Left ventricle myocardium inferior (tissue), 1 donor: ENCODE results near the gene IL1RN. TPM values are rescaled to one million over a fixed set of nuclear protein-coding genes. Genes with fewer than 3 reads are reported as not detected.

Source experiments
- DNase-seq: peaks from one replicate; pipeline ENCODE4 v3.0.0-alpha.2; 2020
- H3K27ac ChIP-seq: fragments of 200-600 bp; replicated peaks from 2 replicates; pipeline ENCODE4 v1.8.0; 2021
- H3K27me3 ChIP-seq: fragments of 200-600 bp; 2 replicates; pipeline ENCODE4 v1.8.0; 2021; ENCODE audit warnings: low read depth
- H3K36me3 ChIP-seq: fragments of 200-600 bp; 2 replicates; pipeline ENCODE4 v1.8.0; 2021
- H3K4me1 ChIP-seq: fragments of 200-600 bp; 2 replicates; pipeline ENCODE4 v1.8.0; 2021
- H3K4me3 ChIP-seq: fragments of 200-600 bp; 2 replicates; pipeline ENCODE4 v1.8.0; 2021; ENCODE audit warnings: mild to moderate bottlenecking, moderate library complexity
- H3K9me3 ChIP-seq: fragments of 200-600 bp; replicated peaks from 2 replicates; pipeline ENCODE4 v1.8.0; 2021
- intact Hi-C: fragments of 100-400 bp; cut with micrococcal nuclease; formaldehyde crosslinking; loops from one replicate; pipeline ENCODE4 v1.11.0; 2022
- total RNA-seq: library from RNA; stranded (reverse); fragmentation: NEBNext Ultra II Directional; extraction: Animal tissue kit (Norgen Biotek cat#: 25700); gene quantifications from one replicate; pipeline ENCODE4 v1.2.1, GENCODE V29; 2021
- TF ChIP-seq, protein P1 (sequence below): fragments of 200-600 bp; IDR thresholded peaks from 2 replicates; pipeline ENCODE4 v1.8.0; 2021; ENCODE audit warnings: antibody characterized with exemption, mild to moderate bottlenecking, borderline replicate concordance
- donor health status: DM: no; HTN: yes; CAD: no; lungs with severe emphysema.

Gene IL1RN
- total RNA-seq, 1 donor from 2014 or later: 0.33 TPM

DNA sequence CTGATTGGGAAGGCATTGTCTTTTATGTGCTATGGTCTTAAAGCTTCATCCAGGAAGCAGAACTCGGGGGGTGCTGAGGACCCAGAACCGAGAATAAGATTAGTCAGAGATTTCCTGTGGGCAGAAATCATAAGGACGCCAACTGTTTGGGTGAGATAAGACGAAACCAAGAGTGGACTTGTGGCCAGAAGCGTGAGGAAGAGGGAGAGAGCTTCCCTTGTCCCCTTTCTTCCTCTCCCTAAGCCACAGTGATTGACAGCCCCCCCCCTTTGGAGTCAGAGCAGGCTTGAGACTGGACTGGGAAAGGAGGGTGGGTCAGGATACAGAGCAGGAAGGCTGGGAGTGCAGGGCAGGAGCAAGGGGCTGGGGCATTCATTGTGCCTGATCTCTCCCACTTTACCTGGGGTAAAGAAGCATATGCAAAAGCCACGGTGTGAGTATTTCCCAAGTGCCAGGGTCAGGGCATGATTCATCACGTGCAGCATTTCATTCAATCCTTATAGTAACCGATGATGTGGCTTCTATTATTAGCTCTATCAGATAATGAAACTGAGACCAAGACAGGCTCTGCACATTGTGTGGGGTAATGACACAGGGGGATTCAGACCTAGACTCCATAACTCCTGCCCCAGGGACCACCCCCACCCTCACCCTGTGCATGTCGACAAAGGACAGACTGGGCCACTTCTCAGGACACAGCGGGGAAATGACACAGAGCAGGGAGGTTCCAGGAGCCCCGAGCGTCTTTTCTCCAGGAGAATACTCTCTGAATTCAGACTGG, 3.0 kb upstream of the IL1RN start:
- Histone ChIP-seq H3K4me3 (no peak overlapping the region), H3K27me3 (peaks cover 11% of the 10 kb centered on the region), H3K27ac (no peak overlapping the region), H3K36me3 (no peaks in the 10 kb centered on the region), H3K4me1 (peaks cover 12% of the 10 kb centered on the region), H3K9me3 (no peaks in the 10 kb centered on the region)
- intact Hi-C loops: no loop called here
- DNase-seq: no peak
- TF ChIP-seq, protein P1, sequence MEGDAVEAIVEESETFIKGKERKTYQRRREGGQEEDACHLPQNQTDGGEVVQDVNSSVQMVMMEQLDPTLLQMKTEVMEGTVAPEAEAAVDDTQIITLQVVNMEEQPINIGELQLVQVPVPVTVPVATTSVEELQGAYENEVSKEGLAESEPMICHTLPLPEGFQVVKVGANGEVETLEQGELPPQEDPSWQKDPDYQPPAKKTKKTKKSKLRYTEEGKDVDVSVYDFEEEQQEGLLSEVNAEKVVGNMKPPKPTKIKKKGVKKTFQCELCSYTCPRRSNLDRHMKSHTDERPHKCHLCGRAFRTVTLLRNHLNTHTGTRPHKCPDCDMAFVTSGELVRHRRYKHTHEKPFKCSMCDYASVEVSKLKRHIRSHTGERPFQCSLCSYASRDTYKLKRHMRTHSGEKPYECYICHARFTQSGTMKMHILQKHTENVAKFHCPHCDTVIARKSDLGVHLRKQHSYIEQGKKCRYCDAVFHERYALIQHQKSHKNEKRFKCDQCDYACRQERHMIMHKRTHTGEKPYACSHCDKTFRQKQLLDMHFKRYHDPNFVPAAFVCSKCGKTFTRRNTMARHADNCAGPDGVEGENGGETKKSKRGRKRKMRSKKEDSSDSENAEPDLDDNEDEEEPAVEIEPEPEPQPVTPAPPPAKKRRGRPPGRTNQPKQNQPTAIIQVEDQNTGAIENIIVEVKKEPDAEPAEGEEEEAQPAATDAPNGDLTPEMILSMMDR: no peak

DNA sequence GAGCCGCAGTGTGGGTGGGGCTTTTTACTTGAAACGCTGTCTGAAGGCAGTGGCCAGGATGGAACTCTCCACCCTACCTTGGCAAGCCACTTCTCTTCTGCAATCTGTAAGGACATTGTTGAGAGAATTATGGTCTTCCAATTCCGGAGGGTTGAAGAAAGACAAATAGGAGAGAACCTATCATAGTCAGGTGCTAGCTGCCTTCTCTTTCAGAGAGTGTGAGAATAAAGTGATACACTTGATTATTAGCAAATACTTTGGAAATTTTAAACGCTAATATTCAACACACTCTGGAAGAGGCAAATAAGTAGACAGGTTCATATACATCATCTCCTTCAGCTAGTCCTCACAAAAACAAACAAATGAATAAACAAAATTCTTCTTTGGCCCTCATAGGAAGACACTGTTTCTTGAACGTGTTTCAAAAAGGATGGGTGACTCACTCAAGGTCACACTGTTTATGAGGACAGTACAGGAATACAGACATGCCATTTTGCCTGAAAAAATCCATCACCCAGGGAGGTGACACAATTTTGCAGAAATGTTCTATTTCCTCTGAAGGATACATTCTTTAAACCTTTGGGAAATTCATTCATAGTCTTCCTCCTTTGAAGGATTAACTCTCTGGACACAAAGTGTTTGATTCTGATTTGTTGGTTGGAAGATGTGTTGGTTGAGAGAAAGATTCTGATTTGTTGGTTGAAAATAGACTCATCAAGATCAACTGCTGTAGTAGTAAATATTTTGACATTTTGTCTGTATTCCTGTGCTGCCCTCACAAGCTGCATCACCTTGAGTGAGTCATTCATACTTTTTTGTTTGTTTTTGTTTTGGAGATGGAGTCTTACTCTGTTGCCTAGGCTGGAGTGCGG, 2.2 kb upstream of the IL1RN start:
- H3K9me3 ChIP-seq: no peaks in the 10 kb centered on the region
- no peak overlapping the region for H3K27ac ChIP-seq
- H3K4me1 ChIP-seq: peaks cover 12% of the 10 kb centered on the region
- intact Hi-C loops: no loop called here
- H3K36me3 ChIP-seq: no peaks in the 10 kb centered on the region
- peaks cover 4% of the 10 kb centered on the region for H3K27me3 ChIP-seq
- DNase-seq: no peak
- no peak overlapping the region for H3K4me3 ChIP-seq
- TF ChIP-seq, protein P1: no peak

DNA sequence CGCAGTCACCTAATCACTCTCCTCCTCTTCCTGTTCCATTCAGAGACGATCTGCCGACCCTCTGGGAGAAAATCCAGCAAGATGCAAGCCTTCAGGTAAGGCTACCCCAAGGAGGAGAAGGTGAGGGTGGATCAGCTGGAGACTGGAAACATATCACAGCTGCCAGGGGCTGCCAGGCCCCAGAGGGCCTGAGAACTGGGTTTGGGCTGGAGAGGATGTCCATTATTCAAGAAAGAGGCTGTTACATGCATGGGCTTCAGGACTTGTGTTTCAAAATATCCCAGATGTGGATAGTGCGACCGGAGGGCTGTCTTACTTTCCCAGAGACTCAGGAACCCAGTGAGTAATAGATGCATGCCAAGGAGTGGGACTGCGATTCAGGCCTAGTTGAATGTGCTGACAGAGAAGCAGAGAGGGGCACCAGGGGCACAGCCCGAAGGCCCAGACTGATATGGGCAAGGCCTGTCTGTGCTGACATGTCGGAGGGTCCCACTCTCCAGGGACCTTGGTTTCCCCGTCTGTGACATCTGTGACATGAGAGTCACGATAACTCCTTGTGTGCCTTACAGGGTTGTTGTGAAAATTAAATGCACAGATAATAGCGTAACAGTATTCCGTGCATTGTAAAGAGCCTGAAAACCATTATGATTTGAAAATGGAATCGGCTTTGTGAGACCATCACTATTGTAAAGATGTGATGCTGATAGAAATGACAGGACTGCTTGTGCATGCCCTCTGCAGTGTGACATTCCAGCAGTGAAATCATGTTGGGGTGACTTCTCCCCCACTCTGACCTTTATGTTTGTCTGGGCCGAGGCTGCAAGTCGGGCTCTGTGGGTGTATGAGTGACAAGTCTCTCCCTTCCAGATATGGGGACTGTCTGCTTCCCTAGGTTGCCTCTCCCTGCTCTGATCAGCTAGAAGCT, 510 bp downstream of the IL1RN start:
- peaks cover 4% of the 10 kb centered on the region for H3K27me3 ChIP-seq
- no peak overlapping the region for H3K4me3 ChIP-seq
- no peak overlapping the region for H3K27ac ChIP-seq
- no peaks in the 10 kb centered on the region for H3K9me3 ChIP-seq
- no peak for DNase-seq
- intact Hi-C loops: no loop called here
- TF ChIP-seq, protein P1: no peak
- no peaks in the 10 kb centered on the region for H3K36me3 ChIP-seq
- H3K4me1 ChIP-seq: peaks cover 12% of the 10 kb centered on the region

DNA sequence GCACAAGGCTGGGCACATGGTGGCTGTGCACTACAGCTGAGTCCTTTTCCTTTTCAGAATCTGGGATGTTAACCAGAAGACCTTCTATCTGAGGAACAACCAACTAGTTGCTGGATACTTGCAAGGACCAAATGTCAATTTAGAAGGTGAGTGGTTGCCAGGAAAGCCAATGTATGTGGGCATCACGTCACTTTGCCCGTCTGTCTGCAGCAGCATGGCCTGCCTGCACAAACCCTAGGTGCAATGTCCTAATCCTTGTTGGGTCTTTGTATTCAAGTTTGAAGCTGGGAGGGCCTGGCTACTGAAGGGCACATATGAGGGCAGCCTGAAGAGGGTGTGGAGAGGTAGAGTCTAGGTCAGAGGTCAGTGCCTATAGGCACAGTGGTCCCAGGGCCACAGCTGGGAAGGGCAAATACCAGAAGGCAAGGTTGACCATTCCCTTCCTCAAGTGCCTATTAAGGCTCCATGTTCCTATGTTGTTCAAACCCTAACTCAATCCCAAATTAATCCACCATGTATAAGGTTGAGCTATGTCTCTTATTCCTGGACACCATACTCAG, 2.2 kb downstream of the IL1RN start:
- intact Hi-C loops: no loop called here
- no peaks in the 10 kb centered on the region for H3K27me3 ChIP-seq
- peaks cover 5% of the 10 kb centered on the region for H3K4me1 ChIP-seq
- TF ChIP-seq, protein P1: no peak
- no peak overlapping the region for H3K27ac ChIP-seq
- no peak for DNase-seq
- H3K36me3 ChIP-seq: no peaks in the 10 kb centered on the region
- H3K9me3 ChIP-seq: no peaks in the 10 kb centered on the region
- no peak overlapping the region for H3K4me3 ChIP-seq
